GM12875 (cell line): ENCODE measurements around the gene VPS36.
"Not testable (repeated sequence)": the region's sequence is repeated elsewhere in the genome, so short reads cannot be mapped to it uniquely, and the experiment has no call there.

Experiments
- H3K4me3 ChIP-seq: one replicate; pipeline ENCODE4 v1.5.1; 2011; ENCODE audit warnings: low read depth, low read length, control low read depth
- TF ChIP-seq, protein P1 (sequence below): IDR thresholded peaks from 2 replicates; pipeline ENCODE4 v1.5.1; 2011; ENCODE audit warnings: low read depth, mild to moderate bottlenecking, control low read depth, inconsistent platforms, low read length, moderate library complexity, borderline replicate concordance; ENCODE audit not compliant: insufficient read depth

The VPS36 gene

DNA sequence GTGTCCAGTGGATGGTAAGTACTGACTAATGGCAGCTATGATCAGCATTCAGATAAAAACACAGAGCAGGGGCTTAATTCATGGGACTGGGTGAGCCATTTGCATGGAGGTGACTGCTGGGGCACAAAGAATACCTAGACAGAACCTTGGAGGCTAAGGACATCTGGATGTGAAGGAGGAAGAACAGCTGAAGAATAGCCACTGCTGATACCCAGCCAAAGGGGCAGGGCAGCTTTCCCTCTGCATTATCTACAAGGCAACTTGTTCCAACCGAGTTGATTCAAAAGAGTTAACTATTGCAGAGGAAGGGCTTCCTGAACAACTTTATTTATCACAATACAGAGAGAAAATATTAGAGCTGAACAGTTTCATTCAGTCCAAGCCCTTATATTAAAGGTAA lies 31.4 kb downstream of the VPS36 start:
- TF ChIP-seq, protein P1, sequence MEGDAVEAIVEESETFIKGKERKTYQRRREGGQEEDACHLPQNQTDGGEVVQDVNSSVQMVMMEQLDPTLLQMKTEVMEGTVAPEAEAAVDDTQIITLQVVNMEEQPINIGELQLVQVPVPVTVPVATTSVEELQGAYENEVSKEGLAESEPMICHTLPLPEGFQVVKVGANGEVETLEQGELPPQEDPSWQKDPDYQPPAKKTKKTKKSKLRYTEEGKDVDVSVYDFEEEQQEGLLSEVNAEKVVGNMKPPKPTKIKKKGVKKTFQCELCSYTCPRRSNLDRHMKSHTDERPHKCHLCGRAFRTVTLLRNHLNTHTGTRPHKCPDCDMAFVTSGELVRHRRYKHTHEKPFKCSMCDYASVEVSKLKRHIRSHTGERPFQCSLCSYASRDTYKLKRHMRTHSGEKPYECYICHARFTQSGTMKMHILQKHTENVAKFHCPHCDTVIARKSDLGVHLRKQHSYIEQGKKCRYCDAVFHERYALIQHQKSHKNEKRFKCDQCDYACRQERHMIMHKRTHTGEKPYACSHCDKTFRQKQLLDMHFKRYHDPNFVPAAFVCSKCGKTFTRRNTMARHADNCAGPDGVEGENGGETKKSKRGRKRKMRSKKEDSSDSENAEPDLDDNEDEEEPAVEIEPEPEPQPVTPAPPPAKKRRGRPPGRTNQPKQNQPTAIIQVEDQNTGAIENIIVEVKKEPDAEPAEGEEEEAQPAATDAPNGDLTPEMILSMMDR: no peak

DNA sequence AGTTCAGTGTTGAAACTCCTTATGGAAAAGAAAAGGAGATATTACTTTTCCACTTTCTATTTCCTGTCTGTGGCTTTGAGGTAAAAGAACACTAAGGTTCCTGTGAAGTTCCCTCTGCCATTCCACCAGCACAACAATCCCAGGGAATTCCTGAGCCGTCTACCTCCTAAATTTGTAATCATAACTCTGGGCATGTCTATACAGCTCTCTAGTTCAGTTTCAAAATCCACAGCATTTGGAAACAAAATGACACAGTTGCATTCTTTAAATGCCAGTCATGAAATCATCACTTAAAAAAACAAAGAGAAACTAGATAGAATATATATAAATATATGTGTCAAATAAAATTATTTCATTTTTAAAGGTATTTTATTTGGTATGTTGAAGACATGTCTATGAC lies 35.5 kb downstream of the VPS36 start:
- TF ChIP-seq, protein P1: no peak
- H3K4me3 ChIP-seq: no peak overlapping the region

More for the DNA sequence above, 31.4 kb downstream of the VPS36 start:
- H3K4me3 ChIP-seq: no peak overlapping the region

DNA sequence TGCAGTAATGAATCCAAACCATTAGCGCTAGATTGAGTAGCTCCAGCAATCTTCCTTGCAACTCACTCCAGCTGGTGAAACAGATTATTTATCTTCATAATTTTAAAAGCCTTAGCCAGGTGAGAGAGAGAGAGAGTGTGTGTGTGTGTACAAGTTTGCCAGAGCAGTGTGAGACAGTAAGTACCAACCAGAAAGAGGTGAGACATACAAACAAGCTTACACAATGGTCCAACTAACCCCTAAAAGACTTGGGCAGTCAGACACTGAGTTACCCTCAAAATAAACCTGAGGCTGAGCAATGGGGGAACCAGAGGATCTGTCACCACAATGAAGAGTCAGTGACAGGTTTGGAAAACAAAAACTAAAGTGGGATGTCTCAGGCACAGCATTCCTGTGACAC lies 36.4 kb downstream of the VPS36 start:
- no peak overlapping the region for H3K4me3 ChIP-seq
- TF ChIP-seq, protein P1: no peak

DNA sequence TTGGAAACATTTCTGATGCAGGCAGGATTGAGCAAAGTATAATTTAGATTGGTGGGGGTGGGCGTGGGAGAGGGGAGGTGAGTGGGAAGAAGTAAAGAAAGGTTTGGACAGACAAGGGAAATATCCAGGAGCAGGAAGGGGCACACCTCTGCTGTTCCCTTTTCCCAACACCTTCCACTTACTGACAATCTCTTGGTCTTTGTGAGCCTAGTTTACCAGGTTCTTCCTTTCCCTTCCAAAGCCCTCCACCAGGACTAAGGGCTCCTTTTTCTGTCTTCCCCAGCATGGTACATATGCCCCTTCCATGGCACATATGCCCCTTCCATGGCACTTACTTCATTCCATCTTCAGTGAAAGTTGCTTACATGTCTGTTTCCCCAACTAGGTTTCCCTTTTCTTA lies 38.3 kb downstream of the VPS36 start:
- no peak overlapping the region for H3K4me3 ChIP-seq
- TF ChIP-seq, protein P1: no peak

DNA sequence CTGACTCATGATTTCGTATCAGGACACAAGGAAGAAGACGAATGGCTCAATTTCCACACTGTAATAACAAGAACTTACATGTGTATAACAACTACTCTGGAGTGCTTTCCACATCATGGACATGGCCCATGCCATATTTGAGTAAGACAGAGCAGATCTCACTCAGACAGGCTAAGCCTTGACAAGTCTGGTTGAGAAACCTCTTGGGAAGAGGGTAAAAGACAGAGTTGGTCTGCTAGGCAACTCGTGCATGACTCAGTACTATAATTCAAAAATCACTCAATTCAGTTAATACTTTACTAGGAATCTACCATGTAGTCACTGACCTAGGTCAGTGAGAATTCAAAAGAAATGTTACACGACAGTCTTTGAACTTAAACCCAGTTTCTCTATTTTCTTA lies 38.8 kb downstream of the VPS36 start:
- H3K4me3 ChIP-seq: no peak overlapping the region
- TF ChIP-seq, protein P1: no peak

DNA sequence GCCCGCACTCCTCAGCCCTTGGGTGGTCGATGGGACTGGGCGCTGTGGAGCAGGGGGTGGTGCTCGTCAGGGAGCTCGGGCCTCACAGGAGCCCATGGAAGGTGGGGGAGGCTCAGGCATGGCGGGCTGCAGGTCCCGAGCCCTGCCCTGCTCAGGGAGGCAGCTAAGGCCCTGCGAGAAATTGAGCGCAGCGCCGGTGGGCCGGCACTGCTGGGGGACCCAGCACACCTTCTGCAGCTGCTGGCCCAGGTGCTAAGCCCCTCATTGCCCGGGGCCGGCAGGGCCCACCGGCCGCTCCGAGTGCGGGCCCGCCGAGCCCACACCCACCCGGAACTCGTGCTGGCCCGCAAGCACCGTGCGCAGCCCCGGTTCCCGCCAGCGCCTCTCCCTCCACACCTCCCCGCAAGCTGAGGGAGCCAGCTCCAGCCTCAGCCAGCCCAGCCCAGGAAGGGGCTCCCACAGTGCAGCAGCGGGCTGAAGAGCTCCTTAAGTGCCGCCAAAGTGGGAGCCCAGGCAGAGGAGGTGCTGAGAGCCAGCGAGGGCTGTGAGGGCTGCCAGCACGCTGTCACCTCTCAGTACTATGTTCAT lies 42.3 kb downstream of the VPS36 start:
- H3K4me3 ChIP-seq: not testable (repeated sequence)

DNA sequence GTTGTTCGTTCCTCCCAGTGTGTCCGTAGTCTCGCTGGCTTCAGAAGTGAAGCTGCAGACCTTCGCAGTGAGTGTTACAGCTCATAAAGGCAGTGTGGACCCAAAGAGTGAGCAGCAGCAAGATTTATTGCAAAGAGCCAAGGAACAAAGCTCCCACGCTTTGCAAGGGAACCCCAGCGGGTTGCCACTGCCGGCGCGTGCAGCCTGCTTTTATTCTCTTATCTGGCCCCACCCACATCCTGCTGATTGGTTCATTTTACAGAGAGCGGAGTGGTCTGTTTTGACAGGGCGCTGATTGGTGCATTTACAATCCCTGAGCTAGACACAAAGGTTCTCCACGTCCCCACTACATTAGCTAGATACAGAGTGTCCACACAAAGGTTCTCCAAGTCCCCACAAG lies 43.0 kb downstream of the VPS36 start:
- not testable (repeated sequence) for H3K4me3 ChIP-seq

DNA sequence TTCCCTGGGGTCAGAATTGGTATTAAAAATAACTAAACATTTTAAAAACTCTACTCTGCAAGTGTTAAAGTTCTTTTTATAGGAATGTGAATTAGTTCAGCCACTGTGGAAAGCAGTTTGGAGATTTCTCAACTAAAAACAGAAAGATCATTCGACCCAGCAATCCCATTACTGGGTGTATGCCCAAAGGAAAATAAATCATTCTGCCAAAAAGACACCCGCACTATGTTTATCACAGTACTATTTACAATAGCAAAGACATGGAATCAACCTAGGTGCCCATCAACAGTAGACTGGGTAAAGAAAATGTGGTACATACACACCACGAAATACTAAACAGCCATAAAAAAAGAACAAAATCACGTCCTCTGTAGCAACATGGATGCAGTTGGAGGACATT lies 43.8 kb downstream of the VPS36 start:
- TF ChIP-seq, protein P1: no peak
- no peak overlapping the region for H3K4me3 ChIP-seq
